HepG2 (cell line): ENCODE data around the gene ZNF101.

Source experiments
- HDAC2 ChIP-seq: sonication (generic); formaldehyde crosslinking; IDR thresholded peaks from 2 replicates; pipeline ENCODE4 v1.4.0; 2020; ENCODE audit warnings: missing genetic modification reagents
- NCOR1 ChIP-seq: fragments of 200-600 bp; sonication (generic); IDR thresholded peaks from 2 replicates; pipeline ENCODE4 v1.7.0; 2017; ENCODE audit warnings: antibody characterized with exemption, low read length, borderline replicate concordance
- POLR2AphosphoS5 ChIP-seq: IDR thresholded peaks from 2 replicates; pipeline ENCODE4 v1.6.1; 2012; ENCODE audit warnings: low read depth, low read length
- SP1 ChIP-seq, 2 experiments: fragments of 450-650 bp in 1 of 2; sonication (generic) in 1 of 2; formaldehyde crosslinking in 1 of 2; IDR thresholded peaks; 2 replicates each; pipeline versions ENCODE4 v1.4.0 to v1.6.1; 2016 to 2020; ENCODE audit warnings: missing genetic modification reagents in 1 of 2
- ZNF703 ChIP-seq: sonication (generic); formaldehyde crosslinking; IDR thresholded peaks from 2 replicates; pipeline ENCODE4 v1.5.1; 2020; ENCODE audit warnings: missing genetic modification reagents, mild to moderate bottlenecking, moderate library complexity, borderline replicate concordance

GRCh38 chr19:19686580-19686979, 17.9 kb downstream of the ZNF101 start:
- TF ChIP-seq POLR2AphosphoS5 (no peak), HDAC2 (CRISPR knock-in tag) (no peak), ZNF703 (CRISPR knock-in tag) (no peak), NCOR1 (no peak), SP1 (IDR thresholded peaks at IDR 0.05) (no peak), SP1 (CRISPR knock-in tag; IDR thresholded peaks at IDR 0.05) (no peak)
